HG02852 (cell line): ENCODE data around the gene NKX2-2.

ENCODE experiments used
- ATAC-seq: cut with Tn5 transposase; IDR thresholded peaks from one replicate; pipeline ENCODE4 v1.9.1; 2021; ENCODE audit warnings: mild to moderate bottlenecking, moderate library complexity; ENCODE audit not compliant: unreplicated experiment

The NKX2-2 gene

DNA sequence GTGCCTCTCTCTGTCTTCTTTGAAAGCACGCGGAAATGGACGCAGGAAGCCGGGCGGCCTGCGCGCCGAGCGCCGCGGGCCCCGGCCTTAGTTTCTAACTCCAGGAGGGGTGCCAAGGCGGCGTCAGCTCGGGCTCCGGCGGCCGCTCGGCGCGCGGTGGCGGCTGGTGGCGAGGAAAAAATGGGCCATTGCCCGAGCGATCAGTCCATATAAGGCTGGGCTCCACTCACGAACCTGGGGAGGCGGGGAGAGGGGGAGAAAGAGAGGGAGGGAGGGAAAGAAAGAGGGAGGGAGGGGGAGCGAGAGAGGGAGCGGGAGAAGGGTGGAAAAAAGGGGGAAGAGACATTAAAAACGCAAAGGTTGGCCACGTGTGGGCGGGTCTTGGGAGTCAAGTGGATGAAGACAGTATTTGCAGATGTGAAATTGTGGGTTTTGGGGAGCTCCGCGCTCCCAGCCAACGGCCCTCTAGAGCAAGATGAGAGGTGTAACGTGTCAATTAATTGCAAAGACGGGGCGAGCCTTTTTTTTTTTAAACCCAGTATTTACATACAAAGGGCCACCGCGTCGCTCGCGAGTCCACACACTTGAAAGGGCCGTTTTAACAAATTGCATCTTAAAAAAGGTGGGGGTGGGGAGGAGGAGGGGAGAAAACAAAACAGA is at the start of gene NKX2-2:
Gene NKX2-2 (minus strand): TSS at position 184 of the 660 bp plus-strand sequence. CDS start 395 bp downstream, outside the sequence.
- no peak for ATAC-seq

DNA sequence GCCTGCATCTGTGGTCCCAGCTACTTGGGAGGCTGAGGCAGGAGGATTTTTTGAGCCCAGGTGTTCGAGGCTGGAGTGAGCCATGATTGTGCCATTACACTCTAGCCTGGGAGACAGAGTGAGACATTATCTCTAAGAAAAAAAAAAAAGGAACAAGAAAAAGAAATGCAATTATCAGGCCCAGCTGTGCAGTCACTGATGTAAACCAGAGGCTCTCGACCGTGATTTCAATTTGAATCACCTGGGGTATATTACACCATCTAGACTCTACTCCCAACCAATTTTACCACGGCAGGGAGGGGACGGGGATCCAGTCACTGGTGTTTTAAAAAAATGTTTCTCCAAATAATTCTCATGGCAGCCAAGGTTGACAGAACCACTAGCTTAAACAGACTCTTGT is 48.8 kb upstream of the NKX2-2 start:
- no peak for ATAC-seq

DNA sequence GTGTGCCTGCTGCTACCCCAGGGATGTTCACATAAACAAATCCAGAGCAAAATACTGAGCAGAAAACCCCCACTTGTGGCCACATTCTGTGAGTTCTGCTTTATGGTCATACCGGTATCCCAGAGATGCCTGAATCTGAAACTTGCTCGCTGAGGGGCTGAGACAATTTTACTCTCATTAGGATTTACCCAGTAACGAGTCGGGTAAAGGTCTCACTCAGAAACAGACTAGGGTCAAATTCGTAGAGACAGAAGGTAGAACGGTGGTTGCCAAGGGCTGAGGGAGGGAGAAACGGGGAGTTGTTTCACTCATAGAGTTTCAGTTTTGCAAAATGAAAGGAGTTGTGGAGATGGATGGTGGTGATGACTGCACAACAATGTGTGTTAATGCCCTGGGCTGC is 45.4 kb upstream of the NKX2-2 start:
- peak; percentile 74 for ATAC-seq

DNA sequence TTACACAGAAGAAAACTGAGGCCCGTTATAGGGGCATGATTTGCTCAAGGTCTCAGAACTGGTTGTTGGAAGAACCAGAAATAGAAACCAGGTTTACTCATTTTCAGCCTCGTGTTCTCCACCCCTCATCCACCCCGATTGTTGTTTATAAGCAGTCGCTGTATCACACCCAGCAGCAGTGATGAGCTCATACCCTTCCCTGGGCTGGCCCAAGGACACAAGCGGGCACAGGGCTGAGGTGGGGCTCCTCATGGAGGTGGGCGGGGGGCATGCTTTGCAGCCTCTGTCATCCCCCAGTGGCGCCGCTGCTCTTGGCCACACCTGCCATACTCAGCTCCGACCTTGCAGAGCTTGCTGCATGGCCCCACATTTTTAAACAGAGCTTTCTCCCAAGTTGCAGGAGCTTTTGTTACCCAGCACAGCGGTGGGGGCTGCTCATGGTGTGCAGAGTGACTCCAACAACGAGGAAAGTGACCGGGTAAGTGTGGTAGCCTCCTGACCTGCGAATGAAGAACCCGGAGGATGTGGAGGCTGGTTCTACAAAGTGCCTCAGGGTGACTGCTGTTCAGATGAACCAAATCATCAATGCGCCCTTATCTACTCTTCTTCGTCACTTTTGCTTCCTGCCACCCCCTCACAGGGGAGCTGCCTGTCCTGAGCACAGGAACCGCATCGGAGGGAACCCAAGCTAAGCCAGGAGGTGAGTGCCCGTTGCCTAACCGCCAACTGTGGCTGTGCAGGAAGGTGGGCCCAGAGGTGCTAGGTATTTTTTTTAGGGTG is 43.6 kb upstream of the NKX2-2 start:
- ATAC-seq = no peak

DNA sequence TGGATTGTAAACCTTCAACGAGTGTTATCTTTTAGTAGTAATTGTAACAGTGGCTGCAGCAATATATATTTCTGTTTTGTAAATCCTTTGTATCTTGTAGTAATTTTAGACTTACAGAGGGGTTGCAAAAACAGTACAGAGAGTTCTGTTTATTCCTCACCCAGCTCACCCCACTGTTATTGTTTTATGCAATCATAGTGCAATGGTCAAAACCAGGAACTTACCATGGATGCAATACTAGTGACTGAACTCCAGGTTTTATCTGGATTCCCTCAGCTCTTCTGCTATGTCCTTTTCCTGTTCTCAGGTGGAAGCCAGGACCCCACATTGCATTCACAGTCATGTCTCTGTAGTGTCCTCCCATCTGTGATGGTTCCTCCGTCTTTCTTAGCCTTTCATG is 42.5 kb upstream of the NKX2-2 start:
- ATAC-seq = no peak

DNA sequence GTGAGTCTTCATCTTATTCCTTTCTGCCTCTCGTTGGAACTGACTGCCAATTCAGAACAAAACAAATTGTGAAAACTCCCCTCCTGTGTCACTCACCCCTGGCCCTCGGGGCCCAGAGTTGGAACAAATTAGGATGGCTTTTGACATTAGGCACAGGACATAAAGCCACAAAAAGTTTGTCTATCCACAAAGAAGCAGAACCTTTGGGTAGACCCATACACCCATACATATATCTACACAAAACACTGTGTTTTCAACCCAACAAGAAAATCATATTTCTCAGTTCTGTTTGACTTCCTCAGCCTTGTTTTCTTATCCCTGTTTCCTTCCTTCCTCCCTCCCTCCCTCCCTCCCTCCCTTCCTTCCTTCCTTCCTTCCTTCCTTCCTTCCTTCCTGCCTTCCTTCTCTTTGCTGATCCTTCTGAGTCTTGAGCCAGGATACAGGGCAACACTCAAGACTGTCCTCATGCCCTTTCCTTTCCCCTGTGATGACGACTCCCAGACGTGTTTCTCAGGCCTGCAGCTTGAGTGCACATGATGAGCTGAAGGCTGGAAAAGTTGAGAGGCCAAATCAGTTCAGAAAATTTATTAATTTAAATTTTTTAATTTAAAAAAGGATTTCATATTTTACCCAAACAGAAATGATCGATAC is 41.7 kb upstream of the NKX2-2 start:
- no peak for ATAC-seq

DNA sequence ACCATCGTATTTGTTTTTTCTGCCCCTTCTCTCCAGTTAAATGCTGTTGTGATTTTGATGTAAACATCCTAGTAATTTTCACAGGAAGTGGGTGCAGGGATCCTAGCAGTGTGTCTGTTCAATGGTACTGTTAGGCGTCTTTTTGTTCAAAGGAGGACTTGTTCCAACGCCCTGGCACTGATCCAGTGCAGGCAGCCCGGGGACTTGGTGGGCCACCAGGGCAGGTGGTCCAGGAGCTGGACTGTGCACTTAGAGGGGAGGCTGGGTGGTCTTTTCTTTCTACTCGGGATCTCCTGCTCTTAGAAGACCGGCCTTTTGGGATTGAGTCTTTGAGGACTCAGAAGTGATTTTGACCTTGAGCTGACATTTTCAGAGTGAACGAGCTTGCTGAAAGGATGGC is 41.1 kb upstream of the NKX2-2 start:
- no peak for ATAC-seq

DNA sequence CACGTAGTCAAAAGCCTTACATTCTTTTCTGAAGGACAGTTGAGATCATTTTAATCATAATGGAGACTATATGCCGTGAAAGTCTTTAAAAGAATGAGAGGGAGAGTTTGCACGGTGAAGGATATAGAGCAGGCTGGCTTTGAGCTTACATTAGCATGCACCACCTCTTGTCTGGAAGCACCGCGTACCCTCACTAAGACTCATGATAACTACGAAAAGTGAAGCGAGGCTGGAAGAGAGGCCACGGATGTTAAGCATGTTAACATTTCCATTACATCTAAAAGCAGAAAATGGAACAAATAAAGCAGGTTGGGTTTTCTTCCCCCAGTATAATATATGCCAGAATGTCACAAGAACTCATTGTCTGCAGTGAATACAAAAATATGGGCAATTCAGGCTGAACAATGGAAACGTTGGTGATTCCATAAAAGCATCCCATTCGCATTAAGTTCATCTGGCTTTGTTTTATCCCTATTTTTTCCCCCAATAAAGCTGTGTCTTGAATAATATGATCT is 40.6 kb upstream of the NKX2-2 start:
- no peak for ATAC-seq

DNA sequence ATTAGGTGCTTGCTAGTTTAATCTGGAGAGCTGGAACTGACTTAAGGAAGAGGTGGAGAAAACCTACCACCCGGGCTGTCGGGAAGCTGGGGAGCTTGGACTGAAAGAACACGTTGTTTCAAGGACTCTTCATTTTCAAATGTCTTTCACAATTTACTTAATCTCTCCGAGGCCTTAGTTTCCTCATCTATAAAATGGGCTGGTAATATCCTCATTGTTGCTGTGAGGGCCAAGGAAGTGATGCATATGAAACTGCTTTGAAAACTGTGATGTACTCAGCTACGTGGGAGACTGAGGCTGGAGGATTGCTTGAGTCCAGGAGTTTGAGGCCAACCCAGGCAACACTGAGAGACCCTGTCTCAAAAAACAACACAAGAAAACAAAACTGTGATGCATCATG is 36.7 kb upstream of the NKX2-2 start:
- ATAC-seq = no peak

DNA sequence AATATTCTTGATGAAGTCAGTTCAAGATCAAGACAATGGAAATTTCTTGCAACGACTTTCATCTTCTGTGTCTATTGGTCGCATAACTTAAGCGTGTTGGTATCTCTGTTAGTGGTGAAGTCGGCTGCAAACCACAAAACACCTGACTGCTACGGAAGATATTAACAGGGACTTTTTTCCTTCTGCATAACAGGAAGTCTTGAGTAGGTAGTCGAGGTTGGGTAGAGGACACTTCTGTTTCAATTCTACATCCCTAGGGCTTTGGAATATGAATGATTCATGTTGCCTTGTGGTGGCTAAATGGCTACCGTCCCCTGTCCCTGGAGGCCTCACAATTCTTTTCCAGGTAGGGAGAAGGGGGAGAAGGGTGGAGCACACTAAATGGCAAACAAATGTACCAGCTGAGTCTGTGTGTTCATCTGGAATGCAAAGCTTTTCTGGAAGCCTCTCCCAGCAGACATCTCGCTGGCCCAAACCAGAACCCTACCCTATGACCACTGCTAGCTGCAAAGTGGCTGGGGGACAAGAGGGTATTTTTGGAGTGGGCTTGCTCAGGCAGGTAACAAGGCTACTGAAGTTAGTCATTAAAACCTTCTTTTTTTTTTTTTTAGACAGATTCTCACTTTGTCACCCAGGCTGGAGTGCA is 34.6 kb upstream of the NKX2-2 start:
- peak; percentile 75 for ATAC-seq

DNA sequence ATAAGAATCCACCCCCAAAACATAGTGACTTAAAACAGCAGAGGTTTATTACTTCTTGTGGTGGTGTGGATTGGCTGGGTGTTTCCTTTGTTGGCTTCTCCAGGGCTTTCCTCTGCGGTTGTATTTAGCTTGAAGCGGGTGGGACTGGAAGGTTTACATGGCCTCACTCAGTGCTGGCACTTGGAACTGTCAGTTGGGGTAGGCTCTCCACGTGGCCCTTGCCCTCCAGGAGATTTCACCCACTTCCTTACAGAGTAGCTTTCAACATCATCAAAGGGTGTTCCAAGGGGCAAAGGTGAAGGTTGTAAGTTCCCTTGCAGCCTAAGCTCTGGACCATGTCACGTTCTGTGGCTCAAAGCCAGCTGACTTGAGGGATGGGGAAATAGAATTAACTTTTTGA is 32.5 kb upstream of the NKX2-2 start:
- ATAC-seq = no peak

DNA sequence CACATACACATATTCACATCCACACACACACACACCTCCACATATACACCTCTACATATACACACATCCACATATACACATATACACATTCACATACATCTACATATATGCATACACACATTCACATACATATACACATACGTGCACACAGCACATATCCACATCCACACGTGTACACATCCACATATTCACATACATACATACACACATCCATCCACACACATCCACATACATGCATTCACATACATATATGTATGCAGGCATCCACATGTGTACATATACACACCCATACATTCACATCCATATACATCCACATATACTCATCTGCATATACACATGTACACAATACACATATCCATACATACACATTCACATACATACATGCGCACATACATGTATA is 25.6 kb upstream of the NKX2-2 start:
- ATAC-seq = no peak

DNA sequence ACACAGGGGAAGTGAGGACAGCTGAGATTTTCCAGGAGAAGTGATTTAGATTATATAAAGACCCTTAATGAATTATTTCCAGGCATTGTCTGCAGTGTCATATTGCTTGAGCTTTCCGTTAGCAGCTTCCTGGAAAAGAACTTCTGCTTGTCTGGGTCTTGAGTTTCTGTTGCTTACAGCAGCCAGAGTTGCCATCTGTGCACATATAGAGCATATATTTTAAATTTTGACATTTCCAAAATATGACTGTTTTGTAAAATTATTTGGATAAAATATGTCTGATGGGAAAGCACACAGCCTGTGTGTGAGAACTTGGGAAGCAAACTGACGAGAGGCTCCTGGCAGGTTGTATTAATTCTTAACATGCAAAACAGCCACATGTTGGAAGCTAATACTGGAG is 21.0 kb upstream of the NKX2-2 start:
- no peak for ATAC-seq

DNA sequence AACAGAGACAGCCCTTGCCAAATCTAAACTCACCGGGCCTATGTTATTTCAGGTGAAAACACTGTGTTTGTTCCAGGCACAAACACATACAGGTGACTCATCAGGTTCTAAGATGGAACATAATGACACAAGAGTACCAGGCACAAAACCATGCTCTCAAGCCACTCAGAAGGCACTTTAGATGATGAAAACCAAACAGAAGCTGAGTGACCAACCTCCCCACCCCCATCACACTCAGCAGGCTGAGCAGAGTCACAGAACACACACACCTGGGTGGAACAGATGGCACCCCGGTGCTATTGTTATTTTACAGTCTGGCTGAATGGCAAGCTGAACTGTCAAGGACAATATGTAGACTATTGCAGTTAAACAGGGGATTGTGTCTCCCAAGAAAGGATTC is 20.6 kb upstream of the NKX2-2 start:
- ATAC-seq = no peak

DNA sequence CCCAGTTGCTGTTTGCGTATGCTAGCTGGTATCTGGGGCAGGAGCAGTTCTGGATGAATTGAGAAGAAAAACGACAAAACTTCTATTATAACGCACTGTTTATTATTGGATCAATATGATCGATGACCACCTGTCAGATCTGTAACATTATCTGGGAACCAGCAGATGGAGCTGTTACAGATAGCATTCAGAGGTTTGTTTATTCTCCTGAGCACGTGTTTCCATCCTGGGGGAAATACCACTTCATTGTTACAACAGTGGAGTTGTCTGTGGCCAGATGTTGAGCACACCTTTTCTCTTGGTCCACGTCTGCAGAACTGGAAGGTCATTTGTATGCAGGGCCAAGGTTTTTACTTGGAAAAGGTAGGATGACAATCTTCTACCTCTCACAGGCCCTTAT is 16.0 kb upstream of the NKX2-2 start:
- ATAC-seq = no peak

DNA sequence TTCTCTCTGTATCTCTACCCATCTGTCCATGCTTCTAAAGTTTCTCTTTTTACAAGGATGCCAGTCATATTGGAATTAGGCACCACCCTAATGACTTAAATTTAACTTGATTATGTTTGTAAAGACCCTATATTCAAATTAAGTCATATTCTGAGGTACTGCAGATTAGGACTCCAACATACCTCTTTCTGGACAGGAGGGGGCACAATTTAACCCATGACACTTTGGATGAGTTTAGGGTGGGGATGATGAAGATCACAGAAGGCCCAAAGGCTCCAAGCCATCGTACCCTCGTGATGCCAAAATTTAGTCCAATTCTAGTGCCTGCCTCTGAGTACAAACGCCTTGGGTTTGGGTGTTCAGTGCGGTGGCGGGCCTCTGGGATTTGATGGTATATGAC is 15.0 kb upstream of the NKX2-2 start:
- ATAC-seq = no peak

DNA sequence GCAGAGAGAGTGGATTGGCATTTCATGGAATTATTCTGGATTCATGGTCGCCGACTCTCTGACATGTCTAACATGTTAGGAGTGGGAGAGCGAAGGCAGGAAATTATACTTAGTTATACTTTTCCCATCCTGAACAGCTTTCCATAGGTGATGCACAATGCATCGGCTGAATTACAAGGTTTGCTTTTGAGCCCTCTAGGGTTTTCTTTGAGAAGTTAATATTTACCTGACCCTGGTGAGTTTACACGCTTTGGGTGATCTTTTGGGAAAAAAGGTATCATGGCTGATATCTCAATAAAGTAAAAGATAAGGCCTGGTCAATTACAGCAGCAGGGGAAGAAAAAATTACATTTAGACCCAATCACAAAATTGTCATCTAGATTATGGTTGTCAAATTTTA is 14.0 kb upstream of the NKX2-2 start:
- no peak for ATAC-seq

DNA sequence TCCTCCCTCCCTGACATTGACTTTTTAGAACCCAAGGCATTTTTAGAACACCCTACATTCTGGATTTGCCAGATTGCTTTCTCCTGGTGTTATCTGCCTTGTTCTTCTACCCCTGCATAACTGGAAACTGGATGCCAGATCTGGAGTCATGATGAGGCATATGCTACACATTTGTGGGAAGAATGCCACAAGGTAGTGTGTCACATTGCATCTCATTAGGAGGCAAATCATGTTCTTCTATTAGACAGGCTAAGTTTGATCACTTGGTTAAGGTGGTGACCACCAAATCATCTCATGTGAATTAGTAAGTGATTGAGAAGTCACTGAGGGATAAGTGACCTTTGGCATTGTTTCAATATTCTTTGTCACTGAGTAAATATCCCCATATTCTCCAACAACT is 12.9 kb upstream of the NKX2-2 start:
- no peak for ATAC-seq

DNA sequence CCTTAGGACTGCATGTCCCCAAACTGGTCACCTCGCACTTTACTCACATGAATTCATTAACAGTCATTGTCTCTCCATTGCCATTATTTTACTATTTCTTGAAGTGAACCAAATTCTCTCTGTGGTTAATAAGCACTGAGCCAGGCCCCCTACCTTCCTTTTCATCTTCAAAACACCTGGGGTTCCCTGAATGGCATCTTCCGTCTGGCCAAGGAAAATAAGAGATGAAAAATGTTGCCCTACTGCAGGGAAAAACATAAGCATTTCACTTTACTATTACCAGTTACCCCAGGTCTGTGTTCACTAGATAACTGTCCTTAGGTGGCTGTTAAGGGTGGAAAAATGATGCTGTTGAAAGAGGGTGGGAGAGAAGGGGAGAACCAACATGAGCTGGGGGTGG is 10.0 kb upstream of the NKX2-2 start:
- no peak for ATAC-seq

DNA sequence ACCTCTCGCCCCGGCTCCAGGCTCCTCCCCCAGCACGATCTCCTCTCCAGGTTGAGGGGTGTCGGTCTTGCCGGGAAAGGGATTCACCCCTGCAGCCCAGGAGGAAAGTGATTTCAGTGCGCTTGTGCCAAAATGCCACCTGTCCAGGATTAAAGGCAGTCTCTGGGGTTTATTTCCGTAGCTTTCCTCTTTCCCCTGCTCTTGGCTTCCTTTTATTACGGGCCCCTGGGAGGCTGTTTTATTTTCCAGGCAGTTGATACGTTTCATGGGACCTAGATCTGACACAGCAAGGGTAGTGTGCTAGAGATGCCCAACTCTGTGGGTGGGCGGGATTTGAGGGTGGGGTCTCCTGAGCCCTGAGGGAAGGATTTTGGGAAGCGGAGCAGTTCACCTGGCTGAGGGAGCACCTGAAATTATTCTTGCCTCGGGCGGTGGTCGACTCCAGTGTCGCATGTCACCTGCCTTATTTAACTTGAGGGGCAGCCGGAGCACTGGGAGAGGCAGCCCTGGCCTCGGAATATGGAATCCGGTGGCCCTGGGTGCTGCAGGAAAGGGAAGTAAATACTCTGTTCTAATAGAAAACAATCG is 9.5 kb upstream of the NKX2-2 start:
- no peak for ATAC-seq
